K562 (cell line): ENCODE results near the gene TMEM107. TPM values are rescaled to one million over a fixed set of nuclear protein-coding genes. Genes with fewer than 3 reads are reported as not detected.

Source experiments
- ATF2 ChIP-seq: sonication (generic); formaldehyde crosslinking; IDR thresholded peaks from 2 replicates; pipeline ENCODE4 v1.8.1; 2022; ENCODE audit warnings: missing genetic modification reagents
- CCNT2 ChIP-seq: IDR thresholded peaks from 2 replicates; pipeline ENCODE4 v1.6.1; 2011; ENCODE audit warnings: borderline replicate concordance, low read depth, mild to moderate bottlenecking, moderate library complexity, mixed read lengths, low read length; ENCODE audit not compliant: insufficient read length; ENCODE audit errors: extremely low read depth
- EP300 ChIP-seq: IDR thresholded peaks from 2 replicates; pipeline ENCODE4 v1.6.1; 2012; ENCODE audit warnings: low read length, improper control_type of control experiment
- GTF3C2 ChIP-seq: IDR thresholded peaks from 3 replicates; pipeline ENCODE4 v1.6.1; 2011; ENCODE audit warnings: borderline replicate concordance, mild to moderate bottlenecking, moderate library complexity; ENCODE audit not compliant: insufficient read length; ENCODE audit errors: extremely low read depth
- HMGN3 ChIP-seq: IDR thresholded peaks from 2 replicates; pipeline ENCODE4 v1.6.1; 2011; ENCODE audit warnings: borderline replicate concordance, low read depth, mild to moderate bottlenecking, mixed read lengths, low read length; ENCODE audit not compliant: insufficient read length; ENCODE audit errors: extremely low read depth
- KAT2B ChIP-seq: IDR thresholded peaks from one replicate; pipeline ENCODE4 v1.6.1; 2012; ENCODE audit warnings: low read depth, mild to moderate bottlenecking, control low read depth, inconsistent platforms, low read length, moderate library complexity
- MCM7 ChIP-seq, 2 experiments: fragments of 450-650 bp; IDR thresholded peaks; 2 replicates each; pipeline ENCODE4 v1.6.1; 2016 to 2018
- MTA3 ChIP-seq: fragments of 450-650 bp; formaldehyde crosslinking; IDR thresholded peaks from 2 replicates; pipeline ENCODE4 v1.6.1; 2017; ENCODE audit warnings: mild to moderate bottlenecking, borderline replicate concordance
- MYC ChIP-seq, 2 experiments: fragments of 250-450 bp in 1 of 2; sonication (Bioruptor Pico) in 1 of 2; IDR thresholded peaks; 2 replicates each; pipeline versions ENCODE4 v1.5.1 to v1.6.1; 2012 to 2021; ENCODE audit warnings: low read depth in 2 of 2, borderline replicate concordance in 1 of 2, improper control_type of control experiment in 1 of 2, low read length in 1 of 2, mild to moderate bottlenecking in 1 of 2, moderate library complexity in 1 of 2
- PHB ChIP-seq: fragments of 250-450 bp; sonication (Bioruptor Pico); IDR thresholded peaks from 2 replicates; pipeline ENCODE4 v1.5.0; 2021
- PHF21A ChIP-seq: fragments of 450-650 bp; IDR thresholded peaks from 2 replicates; pipeline ENCODE4 v1.6.1; 2017; ENCODE audit warnings: low read depth, borderline replicate concordance
- RBFOX2 ChIP-seq: fragments of 200-400 bp; formaldehyde crosslinking; IDR thresholded peaks from 2 replicates; pipeline ENCODE4 v1.6.1; 2017; ENCODE audit warnings: low read depth, mild to moderate bottlenecking, low read length, moderate library complexity
- RFX5 ChIP-seq: IDR thresholded peaks from 2 replicates; pipeline ENCODE4 v1.6.1; 2011; ENCODE audit warnings: low read depth, mild to moderate bottlenecking, improper control_type of control experiment, low read length
- SIN3A ChIP-seq, 2 experiments: fragments of 150-350 bp in 1 of 2; IDR thresholded peaks; 2 replicates each; pipeline ENCODE4 v1.6.1; 2011 to 2016; ENCODE audit warnings: borderline replicate concordance in 2 of 2, low read depth in 2 of 2, low read length in 2 of 2, mild to moderate bottlenecking in 2 of 2, moderate library complexity in 2 of 2; ENCODE audit not compliant: control insufficient read depth in 1 of 2
- ZBTB12 ChIP-seq: fragments of 250-450 bp; sonication (Bioruptor Pico); IDR thresholded peaks from 2 replicates; pipeline ENCODE4 v1.4.0; 2020
- ZBTB26 ChIP-seq: fragments of 450-650 bp; formaldehyde crosslinking; IDR thresholded peaks from 2 replicates; pipeline ENCODE4 v1.4.0; 2022; ENCODE audit warnings: missing genetic modification characterization
- ZNF165 ChIP-seq: fragments of 250-450 bp; sonication (Bioruptor Pico); IDR thresholded peaks from 2 replicates; pipeline ENCODE4 v1.4.0; 2020; ENCODE audit warnings: borderline replicate concordance
- ZNF347 ChIP-seq: fragments of 450-650 bp; formaldehyde crosslinking; IDR thresholded peaks from 2 replicates; pipeline ENCODE4 v1.4.0; 2020; ENCODE audit warnings: low read depth, mild to moderate bottlenecking, moderate library complexity
- ZNF717 ChIP-seq: fragments of 250-450 bp; sonication (Bioruptor Pico); IDR thresholded peaks from 2 replicates; pipeline ENCODE4 v1.5.0; 2021
- ZSCAN29 ChIP-seq: fragments of 450-650 bp; IDR thresholded peaks from 2 replicates; pipeline ENCODE4 v1.6.1; 2017
- polyA plus RNA-seq, 8 experiments: library from polyadenylated mRNA; depleted of rRNA in 4 of 8; stranded (reverse) in 5 of 8; unstranded in 3 of 8; fragments of >200 nt; fragmentation: Nextera tagmentation in 2 of 8; fragmentation: Illumina TruSeq in 1 of 8; extraction: Ambion mirVana in 2 of 8; extraction: Trizol in 1 of 8; gene quantifications; 2 replicates each; pipeline versions ENCODE4 v1.2.1 to v1.2.3, GENCODE V29; 2011 to 2014; ENCODE audit warnings: inconsistent platforms in 1 of 8, missing spikeins in 1 of 8
- total RNA-seq, 7 experiments: library from RNA; depleted of rRNA in 6 of 7; stranded (reverse); fragments of >200 nt in 6 of 7; fragmentation: Illumina TruSeq in 2 of 7; extraction: Trizol in 2 of 7; gene quantifications; 2 replicates each; pipeline versions ENCODE4 v1.2.1 to v1.2.3, GENCODE V29; 2011 to 2021; ENCODE audit warnings: low replicate concordance in 1 of 7

Gene TMEM107
- total and polyA plus RNA-seq, 9 of the 15 experiments (the other 6 are each of a cell fraction or from before 2014, with no cell fraction given), result 7.1 to 26.2 (median 16.9) TPM

GRCh38 chr17:8138672-8139371, 37.4 kb downstream of the TMEM107 start (continued):
- TF ChIP-seq ATF2 (CRISPR knock-in tag) (0 out of 2 replicates have a peak, but pooled peaks have one; percentile 27), CCNT2 (peak; percentile 67), ZBTB12 (CRISPR knock-in tag) (peak; percentile 26; the same call in 1 of the 2 replicates), RFX5 (peak; percentile 60; the same call in 1 of the 2 replicates), MYC (IDR thresholded peaks at IDR 0.05; ENCODE audit: low read depth, low read length) (peak; percentile 93), MYC (CRISPR knock-in tag; IDR thresholded peaks at IDR 0.05; ENCODE audit: borderline replicate concordance, low read depth) (no peak), HMGN3 (peak; percentile 54), ZNF717 (no peak), ZSCAN29 (peak; percentile 17; the same call in 1 of the 2 replicates), GTF3C2 (peak; percentile 95), ZBTB26 (no peak), RBFOX2 (peak; percentile 76), ZNF347 (no peak), EP300 (peak; percentile 42; the same call in 1 of the 2 replicates), MTA3 (0 out of 2 replicates have a peak, but pooled peaks have one; percentile 23), ZNF165 (CRISPR knock-in tag) (no peak), MCM7 (IDR thresholded peaks at IDR 0.05) (no peak), PHF21A (peak; percentile 23; the same call in 1 of the 2 replicates), SIN3A (IDR thresholded peaks at IDR 0.05; ENCODE audit: borderline replicate concordance in 2 of 2, control insufficient read depth in 1 of 2, low read depth in 2 of 2, low read length in 2 of 2) (peak; percentile 32 to 56; a peak in 1 of 4 replicates), KAT2B (peak; percentile 59), PHB (CRISPR knock-in tag) (no peak)
